GM20431 (cell line): ENCODE measurements around the gene CREB3L4.

Experiments used
- in situ Hi-C: fragments of 300-500 bp; cut with MseI, MboI; formaldehyde crosslinking; loops from one replicate; pipeline ENCODE4 v1.15.0; 2020; ENCODE audit warnings: low sequenced_read_pairs; ENCODE audit not compliant: unreplicated experiment

CREB3L4 gene

DNA sequence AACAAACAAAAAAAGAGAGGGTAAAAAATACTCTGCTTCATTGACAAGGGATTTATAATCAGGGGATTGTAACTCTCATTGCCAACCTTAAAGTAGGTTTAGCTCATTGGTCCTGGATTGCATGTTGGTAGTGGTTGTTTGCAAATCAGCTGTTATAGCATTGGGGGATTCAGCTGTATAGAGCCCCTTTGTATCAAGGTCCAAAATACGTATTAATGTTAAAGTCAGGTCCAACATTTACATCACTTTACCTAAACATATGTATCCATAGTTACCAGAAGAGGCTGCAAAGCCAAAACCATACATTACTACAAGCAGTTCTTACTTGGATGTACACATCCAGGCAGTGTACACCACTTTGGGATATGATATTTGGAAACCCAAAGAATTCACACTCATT, 52.2 kb downstream of the CREB3L4 start:
- in situ Hi-C loops: no loop called here
